ENCODE results near the gene GALNT13.

DNA sequence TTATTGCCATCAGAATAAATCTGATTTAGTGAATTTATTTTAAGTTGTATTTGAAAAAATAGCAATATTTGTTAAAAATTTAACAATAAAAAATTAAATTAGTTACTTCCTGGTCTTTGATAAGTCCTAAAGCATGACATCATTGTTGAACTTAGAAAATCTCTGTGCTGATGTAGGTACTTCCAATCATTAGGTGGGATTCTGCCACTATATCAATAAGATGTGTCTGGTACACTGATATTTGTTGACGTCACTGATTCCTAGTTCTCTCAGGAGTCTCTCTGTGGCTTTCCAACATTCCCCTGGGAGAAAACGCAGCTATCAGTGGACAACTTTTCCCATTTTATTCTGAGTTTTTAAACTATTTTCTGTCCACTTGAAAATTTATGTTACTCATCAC lies 143.5 kb downstream of the GALNT13 start:
- TF ChIP-seq, protein P1, sequence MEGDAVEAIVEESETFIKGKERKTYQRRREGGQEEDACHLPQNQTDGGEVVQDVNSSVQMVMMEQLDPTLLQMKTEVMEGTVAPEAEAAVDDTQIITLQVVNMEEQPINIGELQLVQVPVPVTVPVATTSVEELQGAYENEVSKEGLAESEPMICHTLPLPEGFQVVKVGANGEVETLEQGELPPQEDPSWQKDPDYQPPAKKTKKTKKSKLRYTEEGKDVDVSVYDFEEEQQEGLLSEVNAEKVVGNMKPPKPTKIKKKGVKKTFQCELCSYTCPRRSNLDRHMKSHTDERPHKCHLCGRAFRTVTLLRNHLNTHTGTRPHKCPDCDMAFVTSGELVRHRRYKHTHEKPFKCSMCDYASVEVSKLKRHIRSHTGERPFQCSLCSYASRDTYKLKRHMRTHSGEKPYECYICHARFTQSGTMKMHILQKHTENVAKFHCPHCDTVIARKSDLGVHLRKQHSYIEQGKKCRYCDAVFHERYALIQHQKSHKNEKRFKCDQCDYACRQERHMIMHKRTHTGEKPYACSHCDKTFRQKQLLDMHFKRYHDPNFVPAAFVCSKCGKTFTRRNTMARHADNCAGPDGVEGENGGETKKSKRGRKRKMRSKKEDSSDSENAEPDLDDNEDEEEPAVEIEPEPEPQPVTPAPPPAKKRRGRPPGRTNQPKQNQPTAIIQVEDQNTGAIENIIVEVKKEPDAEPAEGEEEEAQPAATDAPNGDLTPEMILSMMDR (IDR thresholded peaks at IDR 0.05; ENCODE audit: insufficient read depth, low read depth, low read length) = no peak
- no peak for TF ChIP-seq EZH2 (IDR thresholded peaks at IDR 0.05; ENCODE audit: insufficient read depth, low read length)
